HEK293 (cell line): Measurements from ENCODE around the gene METTL8.
"Not testable (repeated sequence)": the region's sequence is repeated elsewhere in the genome, so short reads cannot be mapped to it uniquely, and the experiment has no call there.

Experiments used
- CTCF ChIA-PET: fragments of 350-600 bp; formaldehyde crosslinking; extraction: SDS; loops from one replicate; lab custom pipeline; 2021; ENCODE audit warnings: antibody characterized with exemption; lab: Yijun Ruan, JAX
- POLR2A ChIA-PET: fragments of 300-600 bp; formaldehyde crosslinking; extraction: SDS; loops from one replicate; lab custom pipeline; 2020; ENCODE audit warnings: antibody characterized with exemption, inconsistent platforms; lab: Yijun Ruan, JAX
- H3K27ac ChIP-seq: fragments of 200-500 bp; sonication (Bioruptor generic); 2 replicates; pipeline ENCODE4 v1.5.1; 2014; ENCODE audit warnings: low read depth, low read length, control low read depth, inconsistent platforms; ENCODE audit errors: extremely low read depth
- H3K36me3 ChIP-seq, 2 experiments: fragments of 200-500 bp in 1 of 2; sonication (Bioruptor generic) in 1 of 2; 1 replicate in 1 of 2; 2 replicates in 1 of 2; pipeline ENCODE4 v1.5.1; 2014 to 2017; ENCODE audit warnings: inconsistent platforms in 2 of 2, low read length in 2 of 2; ENCODE audit not compliant: control insufficient read depth in 2 of 2, insufficient read depth in 1 of 2
- H3K4me1 ChIP-seq: fragments of 200-500 bp; sonication (Bioruptor generic); 2 replicates; pipeline ENCODE4 v1.5.1; 2014; ENCODE audit warnings: mild to moderate bottlenecking, low read length, inconsistent platforms; ENCODE audit not compliant: control insufficient read depth, insufficient read depth
- H3K4me3 ChIP-seq: 2 replicates; pipeline ENCODE4 v1.5.1; 2011; ENCODE audit warnings: low read depth, mild to moderate bottlenecking, control low read depth, low read length, moderate library complexity
- H3K9me3 ChIP-seq: fragments of 200-500 bp; sonication (Bioruptor generic); 2 replicates; pipeline ENCODE4 v1.5.1; 2014; ENCODE audit warnings: low read depth, low read length, inconsistent platforms; ENCODE audit not compliant: control insufficient read depth, insufficient read depth
- MZF1 ChIP-seq: fragments of 450-650 bp; formaldehyde crosslinking; IDR thresholded peaks from 2 replicates; pipeline ENCODE4 v1.5.1; 2017; ENCODE audit warnings: missing biosample characterization, missing genetic modification characterization, borderline replicate concordance
- ZBTB8A ChIP-seq: fragments of 450-650 bp; formaldehyde crosslinking; IDR thresholded peaks from 2 replicates; pipeline ENCODE4 v1.5.1; 2016; ENCODE audit warnings: missing biosample characterization, missing genetic modification characterization
- ZFHX2 ChIP-seq: fragments of 450-650 bp; formaldehyde crosslinking; conservative IDR thresholded peaks from 2 replicates; pipeline ENCODE4 v1.5.1; 2016; ENCODE audit warnings: missing biosample characterization, missing genetic modification characterization
- ZNF221 ChIP-seq: fragments of 450-650 bp; formaldehyde crosslinking; IDR thresholded peaks from 2 replicates; pipeline ENCODE4 v1.5.1; 2017; ENCODE audit warnings: missing biosample characterization, missing genetic modification characterization, borderline replicate concordance
- ZNF223 ChIP-seq: fragments of 450-650 bp; formaldehyde crosslinking; IDR thresholded peaks from 2 replicates; pipeline ENCODE4 v1.5.1; 2016; ENCODE audit warnings: missing biosample characterization, missing genetic modification characterization
- ZNF341 ChIP-seq: fragments of 450-650 bp; formaldehyde crosslinking; IDR thresholded peaks from 2 replicates; pipeline ENCODE4; 2016; ENCODE audit warnings: low read depth, missing biosample characterization, missing genetic modification characterization
- ZNF558 ChIP-seq: fragments of 450-650 bp; formaldehyde crosslinking; IDR thresholded peaks from 2 replicates; pipeline ENCODE4 v1.5.1; 2016; ENCODE audit warnings: missing biosample characterization, missing genetic modification characterization
- ZNF560 ChIP-seq: fragments of 450-650 bp; formaldehyde crosslinking; IDR thresholded peaks from 2 replicates; pipeline ENCODE4 v1.5.1; 2017; ENCODE audit warnings: missing biosample characterization, missing genetic modification characterization, borderline replicate concordance
- ZNF600 ChIP-seq: fragments of 450-650 bp; formaldehyde crosslinking; IDR thresholded peaks from 2 replicates; pipeline ENCODE4 v1.5.1; 2016; ENCODE audit warnings: missing biosample characterization, missing genetic modification characterization
- ZNF654 ChIP-seq: fragments of 450-650 bp; formaldehyde crosslinking; IDR thresholded peaks from 2 replicates; pipeline ENCODE4 v1.5.1; 2016; ENCODE audit warnings: low read depth, missing biosample characterization, missing genetic modification characterization
- ZNF660 ChIP-seq: fragments of 450-650 bp; IDR thresholded peaks from 2 replicates; pipeline ENCODE4 v1.5.1; 2018; ENCODE audit warnings: missing biosample characterization, mild to moderate bottlenecking, missing genetic modification characterization
- ZNF830 ChIP-seq: fragments of 450-650 bp; IDR thresholded peaks from 2 replicates; pipeline ENCODE4 v1.5.0; 2018; ENCODE audit warnings: missing biosample characterization, missing genetic modification characterization, low read depth, mild to moderate bottlenecking, moderate library complexity
- ZSCAN30 ChIP-seq: fragments of 450-650 bp; IDR thresholded peaks from 2 replicates; pipeline ENCODE4 v1.5.1; 2018; ENCODE audit warnings: missing biosample characterization, mild to moderate bottlenecking, missing genetic modification characterization, moderate library complexity
- TF ChIP-seq, protein P1 (sequence below): fragments of 450-650 bp; formaldehyde crosslinking; IDR thresholded peaks from 2 replicates; pipeline ENCODE4 v1.5.1; 2016; ENCODE audit warnings: missing biosample characterization, missing genetic modification characterization
- TF ChIP-seq, protein P2 (sequence below): fragments of 450-650 bp; formaldehyde crosslinking; IDR thresholded peaks from 2 replicates; pipeline ENCODE4 v1.5.1; 2016; ENCODE audit warnings: missing biosample characterization, missing genetic modification characterization
- TF ChIP-seq, protein P3 (sequence below): fragments of 450-650 bp; formaldehyde crosslinking; IDR thresholded peaks from 2 replicates; pipeline ENCODE4 v1.5.1; 2016; ENCODE audit warnings: missing biosample characterization, missing genetic modification characterization, borderline replicate concordance
- TF ChIP-seq, protein P4 (sequence below): fragments of 450-650 bp; formaldehyde crosslinking; IDR thresholded peaks from 2 replicates; pipeline ENCODE4; 2016; ENCODE audit warnings: missing biosample characterization, missing genetic modification characterization
- TF ChIP-seq, protein P5 (sequence below): fragments of 450-650 bp; formaldehyde crosslinking; IDR thresholded peaks from 2 replicates; pipeline ENCODE4 v1.5.1; 2017; ENCODE audit warnings: missing biosample characterization, missing genetic modification characterization

METTL8 gene

DNA sequence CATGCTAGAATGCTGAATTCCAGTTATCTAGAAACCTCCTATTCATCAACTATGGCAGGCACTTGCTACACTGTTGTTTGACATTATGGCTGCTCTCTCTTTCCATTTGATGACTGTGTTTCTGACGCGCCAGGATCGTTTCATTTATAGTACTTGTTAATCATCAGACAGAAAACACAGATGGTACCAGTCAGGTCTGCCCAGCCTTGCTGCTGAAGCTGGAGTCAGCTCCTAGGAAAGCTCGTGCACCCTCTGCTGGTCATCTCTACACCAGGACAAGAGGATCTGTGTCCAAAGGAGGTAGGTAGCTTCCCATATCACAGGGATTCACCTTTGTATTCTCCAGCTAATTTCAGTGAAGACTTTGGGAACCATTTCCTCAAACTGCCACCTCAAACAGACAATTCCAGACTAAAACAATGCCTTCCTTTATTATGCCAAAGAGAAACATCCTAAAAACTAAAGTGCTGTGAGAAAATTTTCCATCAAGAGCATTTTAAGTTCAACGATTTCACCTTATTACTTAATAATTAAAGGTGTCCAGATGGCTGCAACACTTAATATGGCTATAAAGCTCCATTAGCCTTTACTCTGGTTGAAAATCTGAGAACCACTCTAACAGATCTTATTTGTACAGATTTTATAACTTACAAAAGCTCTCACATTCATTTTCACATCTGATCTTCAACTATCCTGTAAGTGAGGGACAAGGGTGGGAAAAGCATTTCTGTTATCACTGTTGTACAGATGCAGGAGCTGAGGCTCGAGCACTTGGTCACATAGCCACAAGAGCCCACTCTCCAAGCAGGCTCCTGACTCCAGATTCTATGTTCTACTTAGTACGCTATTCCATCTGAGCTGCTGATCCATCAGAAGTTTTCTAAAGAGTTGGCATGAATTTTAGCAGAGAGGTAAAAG, 17.5 kb downstream of the METTL8 start (continued):
- 0 out of 2 replicates have a peak, but pooled peaks have one; percentile 29 for TF ChIP-seq ZNF660 (tag by site-specific recombination)
- 0 out of 2 replicates have a peak, but pooled peaks have one; percentile 17 for TF ChIP-seq ZNF600 (tag by site-specific recombination)
- no peak for TF ChIP-seq MZF1 (tag by site-specific recombination)
- TF ChIP-seq, protein P1, sequence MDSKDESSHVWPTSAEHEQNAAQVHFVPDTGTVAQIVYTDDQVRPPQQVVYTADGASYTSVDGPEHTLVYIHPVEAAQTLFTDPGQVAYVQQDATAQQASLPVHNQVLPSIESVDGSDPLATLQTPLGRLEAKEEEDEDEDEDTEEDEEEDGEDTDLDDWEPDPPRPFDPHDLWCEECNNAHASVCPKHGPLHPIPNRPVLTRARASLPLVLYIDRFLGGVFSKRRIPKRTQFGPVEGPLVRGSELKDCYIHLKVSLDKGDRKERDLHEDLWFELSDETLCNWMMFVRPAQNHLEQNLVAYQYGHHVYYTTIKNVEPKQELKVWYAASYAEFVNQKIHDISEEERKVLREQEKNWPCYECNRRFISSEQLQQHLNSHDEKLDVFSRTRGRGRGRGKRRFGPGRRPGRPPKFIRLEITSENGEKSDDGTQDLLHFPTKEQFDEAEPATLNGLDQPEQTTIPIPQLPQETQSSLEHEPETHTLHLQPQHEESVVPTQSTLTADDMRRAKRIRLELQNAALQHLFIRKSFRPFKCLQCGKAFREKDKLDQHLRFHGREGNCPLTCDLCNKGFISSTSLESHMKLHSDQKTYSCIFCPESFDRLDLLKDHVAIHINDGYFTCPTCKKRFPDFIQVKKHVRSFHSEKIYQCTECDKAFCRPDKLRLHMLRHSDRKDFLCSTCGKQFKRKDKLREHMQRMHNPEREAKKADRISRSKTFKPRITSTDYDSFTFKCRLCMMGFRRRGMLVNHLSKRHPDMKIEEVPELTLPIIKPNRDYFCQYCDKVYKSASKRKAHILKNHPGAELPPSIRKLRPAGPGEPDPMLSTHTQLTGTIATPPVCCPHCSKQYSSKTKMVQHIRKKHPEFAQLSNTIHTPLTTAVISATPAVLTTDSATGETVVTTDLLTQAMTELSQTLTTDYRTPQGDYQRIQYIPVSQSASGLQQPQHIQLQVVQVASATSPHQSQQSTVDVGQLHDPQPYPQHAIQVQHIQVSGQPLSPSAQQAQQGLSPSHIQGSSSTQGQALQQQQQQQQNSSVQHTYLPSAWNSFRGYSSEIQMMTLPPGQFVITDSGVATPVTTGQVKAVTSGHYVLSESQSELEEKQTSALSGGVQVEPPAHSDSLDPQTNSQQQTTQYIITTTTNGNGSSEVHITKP (tag by site-specific recombination) = peak; percentile 58
- TF ChIP-seq ZNF654 (tag by site-specific recombination) = peak; percentile 81
- TF ChIP-seq ZNF558 (tag by site-specific recombination) = 0 out of 2 replicates have a peak, but pooled peaks have one; percentile 28
- TF ChIP-seq, protein P2, sequence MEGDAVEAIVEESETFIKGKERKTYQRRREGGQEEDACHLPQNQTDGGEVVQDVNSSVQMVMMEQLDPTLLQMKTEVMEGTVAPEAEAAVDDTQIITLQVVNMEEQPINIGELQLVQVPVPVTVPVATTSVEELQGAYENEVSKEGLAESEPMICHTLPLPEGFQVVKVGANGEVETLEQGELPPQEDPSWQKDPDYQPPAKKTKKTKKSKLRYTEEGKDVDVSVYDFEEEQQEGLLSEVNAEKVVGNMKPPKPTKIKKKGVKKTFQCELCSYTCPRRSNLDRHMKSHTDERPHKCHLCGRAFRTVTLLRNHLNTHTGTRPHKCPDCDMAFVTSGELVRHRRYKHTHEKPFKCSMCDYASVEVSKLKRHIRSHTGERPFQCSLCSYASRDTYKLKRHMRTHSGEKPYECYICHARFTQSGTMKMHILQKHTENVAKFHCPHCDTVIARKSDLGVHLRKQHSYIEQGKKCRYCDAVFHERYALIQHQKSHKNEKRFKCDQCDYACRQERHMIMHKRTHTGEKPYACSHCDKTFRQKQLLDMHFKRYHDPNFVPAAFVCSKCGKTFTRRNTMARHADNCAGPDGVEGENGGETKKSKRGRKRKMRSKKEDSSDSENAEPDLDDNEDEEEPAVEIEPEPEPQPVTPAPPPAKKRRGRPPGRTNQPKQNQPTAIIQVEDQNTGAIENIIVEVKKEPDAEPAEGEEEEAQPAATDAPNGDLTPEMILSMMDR = peak; percentile 77
- TF ChIP-seq, protein P3, sequence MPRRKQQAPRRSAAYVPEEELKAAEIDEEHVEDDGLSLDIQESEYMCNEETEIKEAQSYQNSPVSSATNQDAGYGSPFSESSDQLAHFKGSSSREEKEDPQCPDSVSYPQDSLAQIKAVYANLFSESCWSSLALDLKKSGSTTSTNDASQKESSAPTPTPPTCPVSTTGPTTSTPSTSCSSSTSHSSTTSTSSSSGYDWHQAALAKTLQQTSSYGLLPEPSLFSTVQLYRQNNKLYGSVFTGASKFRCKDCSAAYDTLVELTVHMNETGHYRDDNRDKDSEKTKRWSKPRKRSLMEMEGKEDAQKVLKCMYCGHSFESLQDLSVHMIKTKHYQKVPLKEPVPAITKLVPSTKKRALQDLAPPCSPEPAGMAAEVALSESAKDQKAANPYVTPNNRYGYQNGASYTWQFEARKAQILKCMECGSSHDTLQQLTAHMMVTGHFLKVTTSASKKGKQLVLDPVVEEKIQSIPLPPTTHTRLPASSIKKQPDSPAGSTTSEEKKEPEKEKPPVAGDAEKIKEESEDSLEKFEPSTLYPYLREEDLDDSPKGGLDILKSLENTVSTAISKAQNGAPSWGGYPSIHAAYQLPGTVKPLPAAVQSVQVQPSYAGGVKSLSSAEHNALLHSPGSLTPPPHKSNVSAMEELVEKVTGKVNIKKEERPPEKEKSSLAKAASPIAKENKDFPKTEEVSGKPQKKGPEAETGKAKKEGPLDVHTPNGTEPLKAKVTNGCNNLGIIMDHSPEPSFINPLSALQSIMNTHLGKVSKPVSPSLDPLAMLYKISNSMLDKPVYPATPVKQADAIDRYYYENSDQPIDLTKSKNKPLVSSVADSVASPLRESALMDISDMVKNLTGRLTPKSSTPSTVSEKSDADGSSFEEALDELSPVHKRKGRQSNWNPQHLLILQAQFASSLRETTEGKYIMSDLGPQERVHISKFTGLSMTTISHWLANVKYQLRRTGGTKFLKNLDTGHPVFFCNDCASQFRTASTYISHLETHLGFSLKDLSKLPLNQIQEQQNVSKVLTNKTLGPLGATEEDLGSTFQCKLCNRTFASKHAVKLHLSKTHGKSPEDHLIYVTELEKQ (tag by site-specific recombination) = 0 out of 2 replicates have a peak, but pooled peaks have one; percentile 16

DNA sequence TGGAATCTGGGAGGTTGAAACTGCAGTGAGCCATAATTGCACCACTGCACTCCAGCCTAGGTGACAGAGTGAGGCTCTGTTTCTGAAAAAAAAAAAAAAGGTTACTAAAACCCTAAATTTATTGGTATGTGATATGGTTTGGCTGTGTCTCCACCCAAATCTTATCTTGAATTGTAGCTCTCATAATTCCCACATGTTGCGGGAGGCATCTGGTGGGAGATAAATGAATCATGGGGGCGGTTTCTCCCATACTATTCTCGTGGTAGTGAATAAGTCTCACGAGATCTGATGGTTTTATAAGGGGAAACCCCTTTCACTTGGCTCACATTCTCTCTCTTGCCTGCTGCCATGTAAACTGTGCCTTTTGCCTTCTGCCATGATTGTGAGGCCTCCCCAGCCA, 19.1 kb downstream of the METTL8 start:
- H3K9me3 ChIP-seq, H3K4me1 ChIP-seq, H3K4me3 ChIP-seq, H3K36me3 ChIP-seq, H3K27ac ChIP-seq, POLR2A ChIA-PET: not testable (repeated sequence)
- CTCF ChIA-PET = interaction anchor here (0.6 kb wide), 2 partner anchors 68 to 240 kb away, joined by 3 to 4 read pairs; no protein-coding TSS in a partner anchor
- 0 out of 2 replicates have a peak, but pooled peaks have one; percentile 8 for TF ChIP-seq ZFHX2 (tag by site-specific recombination)

DNA sequence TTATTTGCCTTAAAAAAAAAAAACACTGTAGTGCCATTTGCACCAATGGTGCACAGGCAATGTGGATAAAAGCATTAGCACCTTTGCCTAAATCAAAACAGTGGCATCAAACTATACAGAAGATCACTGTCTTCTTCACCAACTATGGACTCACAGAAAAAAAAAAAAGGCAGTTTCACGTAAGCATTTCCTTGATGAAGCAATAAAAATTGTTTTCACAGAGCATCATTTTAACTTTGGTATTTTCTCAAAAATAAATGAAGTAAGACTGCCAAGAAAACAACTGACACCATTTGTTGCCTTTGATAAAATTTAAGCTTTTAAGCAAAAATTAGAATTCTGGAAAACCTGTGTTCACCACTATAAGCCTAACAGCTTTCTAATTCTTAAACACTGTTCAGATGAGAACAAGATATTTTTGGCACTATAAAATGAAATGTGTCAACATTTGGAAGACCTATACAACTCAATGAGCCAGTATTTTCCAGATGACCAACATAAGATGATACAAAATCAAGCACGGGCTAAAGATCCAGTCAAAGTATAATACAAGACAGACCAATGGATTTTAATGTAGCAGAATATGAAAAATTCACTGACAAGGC, 21.1 kb downstream of the METTL8 start:
- CTCF ChIA-PET = interaction anchor here (0.6 kb wide), 2 partner anchors 161 to 343 kb away, joined by 3 read pairs; no protein-coding TSS in a partner anchor

More for the DNA sequence above, 21.1 kb downstream of the METTL8 start:
- peaks cover 6% of the 10 kb centered on the region for H3K4me1 ChIP-seq
- H3K4me3 ChIP-seq = no peak overlapping the region
- TF ChIP-seq ZBTB8A (tag by site-specific recombination) (no peak), ZSCAN30 (tag by site-specific recombination) (no peak), ZNF223 (no peak), ZNF830 (tag by site-specific recombination) (no peak), ZNF560 (tag by site-specific recombination) (no peak), ZNF221 (tag by site-specific recombination) (no peak), ZNF341 (tag by site-specific recombination) (no peak)
- TF ChIP-seq, protein P4, sequence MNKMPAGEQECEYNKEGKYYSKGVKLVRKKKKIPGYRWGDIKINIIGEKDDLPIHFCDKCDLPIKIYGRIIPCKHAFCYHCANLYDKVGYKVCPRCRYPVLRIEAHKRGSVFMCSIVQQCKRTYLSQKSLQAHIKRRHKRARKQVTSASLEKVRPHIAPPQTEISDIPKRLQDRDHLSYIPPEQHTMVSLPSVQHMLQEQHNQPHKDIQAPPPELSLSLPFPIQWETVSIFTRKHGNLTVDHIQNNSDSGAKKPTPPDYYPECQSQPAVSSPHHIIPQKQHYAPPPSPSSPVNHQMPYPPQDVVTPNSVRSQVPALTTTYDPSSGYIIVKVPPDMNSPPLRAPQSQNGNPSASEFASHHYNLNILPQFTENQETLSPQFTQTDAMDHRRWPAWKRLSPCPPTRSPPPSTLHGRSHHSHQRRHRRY (tag by site-specific recombination) = no peak
- TF ChIP-seq, protein P5, sequence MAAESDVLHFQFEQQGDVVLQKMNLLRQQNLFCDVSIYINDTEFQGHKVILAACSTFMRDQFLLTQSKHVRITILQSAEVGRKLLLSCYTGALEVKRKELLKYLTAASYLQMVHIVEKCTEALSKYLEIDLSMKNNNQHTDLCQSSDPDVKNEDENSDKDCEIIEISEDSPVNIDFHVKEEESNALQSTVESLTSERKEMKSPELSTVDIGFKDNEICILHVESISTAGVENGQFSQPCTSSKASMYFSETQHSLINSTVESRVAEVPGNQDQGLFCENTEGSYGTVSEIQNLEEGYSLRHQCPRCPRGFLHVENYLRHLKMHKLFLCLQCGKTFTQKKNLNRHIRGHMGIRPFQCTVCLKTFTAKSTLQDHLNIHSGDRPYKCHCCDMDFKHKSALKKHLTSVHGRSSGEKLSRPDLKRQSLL (tag by site-specific recombination) = no peak
- no peak overlapping the region for H3K27ac ChIP-seq
- no peaks in the 10 kb centered on the region; a peak in 1 of 3 replicates for H3K36me3 ChIP-seq
- POLR2A ChIA-PET = no interaction called here
- H3K9me3 ChIP-seq = no peaks in the 10 kb centered on the region
